Measurements from ENCODE around the gene KCTD16.

- TF ChIP-seq CTCF (IDR thresholded peaks at IDR 0.05) (no peak), POLR2A (IDR thresholded peaks at IDR 0.05) (no peak)
These were observed 341.0 kb downstream of the KCTD16 start for GRCh38 chr5:144511580-144512072.

All from body of pancreas (tissue), 4 donors.